GM12864 (cell line): ENCODE data around the gene NEK11.

ENCODE experiments used
- DNase-seq: peaks from one replicate; pipeline ENCODE4 v3.0.0-alpha.2; 2011; ENCODE audit warnings: low read depth
- H3K4me3 ChIP-seq: 2 replicates; pipeline ENCODE4 v1.5.1; 2011; ENCODE audit warnings: mild to moderate bottlenecking, low read depth, low read length, control low read depth
- CTCF ChIP-seq: IDR thresholded peaks from 2 replicates; pipeline ENCODE4 v1.5.1; 2011; ENCODE audit warnings: low read depth, mild to moderate bottlenecking, moderate library complexity, low read length, control low read depth, inconsistent platforms; ENCODE audit errors: missing control alignments

NEK11 gene

GRCh38 chr3:131082246-131082645 is 55.6 kb downstream of the NEK11 start:
- TF ChIP-seq CTCF: no peak
- DNase-seq: no peak
- no peak overlapping the region for H3K4me3 ChIP-seq

- DNase-seq: no peak
- TF ChIP-seq CTCF: no peak
These were observed 56.5 kb downstream of the NEK11 start for GRCh38 chr3:131082871-131083863.

GRCh38 chr3:131091768-131092167 is 65.1 kb downstream of the NEK11 start:
- no peak for DNase-seq
- H3K4me3 ChIP-seq: no peak overlapping the region
- TF ChIP-seq CTCF: no peak

More at GRCh38 chr3:131082871-131083863, 56.5 kb downstream of the NEK11 start:
- H3K4me3 ChIP-seq: no peak overlapping the region

DNA sequence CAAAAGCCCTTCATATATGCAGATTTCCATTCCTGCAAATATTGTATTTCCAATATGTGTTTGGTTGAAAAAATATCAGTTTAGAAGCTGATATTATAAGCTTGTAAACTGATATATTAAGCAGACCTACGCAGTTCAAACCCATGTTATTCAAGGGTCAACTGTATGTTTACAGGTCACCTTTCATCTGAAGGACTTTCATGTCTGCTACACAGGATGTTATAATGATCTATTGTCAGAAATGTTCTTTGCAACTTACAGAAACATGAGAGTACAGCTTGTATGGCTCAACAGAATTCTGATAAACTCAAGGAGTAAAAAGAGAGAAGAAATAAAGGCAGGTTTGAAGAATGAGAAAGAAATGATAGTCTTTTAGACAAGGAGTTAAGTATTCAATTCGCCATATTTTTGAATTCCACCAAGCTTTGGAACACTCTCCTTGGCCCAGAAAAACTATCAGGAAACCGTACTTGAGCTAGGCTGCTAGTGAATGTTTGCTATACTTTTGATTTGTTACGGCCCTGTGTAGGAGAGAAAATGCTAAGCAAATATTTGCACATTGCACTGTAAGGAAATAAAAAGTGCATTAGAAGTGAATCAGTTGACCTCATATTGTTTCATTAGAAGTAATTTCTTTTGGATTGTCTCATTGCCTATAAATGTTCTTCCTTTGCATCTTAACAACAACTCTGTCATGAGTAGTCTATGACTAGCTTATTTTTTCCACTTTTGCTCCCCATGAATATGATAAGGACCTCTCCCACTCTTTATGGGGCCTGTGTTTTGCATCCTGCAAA is 81.2 kb downstream of the NEK11 start:
- DNase-seq: no peak
- TF ChIP-seq CTCF: no peak
- H3K4me3 ChIP-seq: no peak overlapping the region

GRCh38 chr3:131109156-131109555 is 82.5 kb downstream of the NEK11 start:
- no peak for TF ChIP-seq CTCF
- DNase-seq: no peak
- H3K4me3 ChIP-seq: no peak overlapping the region

GRCh38 chr3:131110087-131110486 is 83.4 kb downstream of the NEK11 start:
- TF ChIP-seq CTCF: no peak
- no peak for DNase-seq
- H3K4me3 ChIP-seq: no peak overlapping the region
